SK-N-SH (cell line): ENCODE results near the gene SLC9A5. TPM values are rescaled to one million over a fixed set of nuclear protein-coding genes. Genes with fewer than 3 reads are reported as not detected.

ENCODE experiments used
- CHD2 ChIP-seq: fragments of 150-350 bp; IDR thresholded peaks from 2 replicates; pipeline ENCODE4 v1.6.1; 2018; ENCODE audit warnings: low read length; ENCODE audit not compliant: partially characterized antibody
- CTCF ChIP-seq: fragments of 200-600 bp; sonication (generic); IDR thresholded peaks from 2 replicates; pipeline ENCODE4 v1.6.1; 2017; ENCODE audit warnings: antibody characterized with exemption, mild to moderate bottlenecking, moderate library complexity
- EP300 ChIP-seq, 2 experiments: IDR thresholded peaks; 2 replicates each; pipeline versions ENCODE4 v1.4.0 to v1.6.1; 2012; ENCODE audit warnings: borderline replicate concordance in 1 of 2, low read depth in 1 of 2, low read length in 1 of 2
- GATA2 ChIP-seq: sonication (generic); formaldehyde crosslinking; IDR thresholded peaks from 2 replicates; pipeline ENCODE4 v1.5.0; 2020; ENCODE audit warnings: mild to moderate bottlenecking, missing genetic modification reagents
- MXI1 ChIP-seq: IDR thresholded peaks from 2 replicates; pipeline ENCODE4 v1.6.1; 2012; ENCODE audit warnings: mild to moderate bottlenecking, low read depth, low read length, improper control_type of control experiment
- NRF1 ChIP-seq: IDR thresholded peaks from 2 replicates; pipeline ENCODE4 v1.6.1; 2012; ENCODE audit warnings: low read depth, mild to moderate bottlenecking, low read length
- RAD21 ChIP-seq: IDR thresholded peaks from 2 replicates; pipeline ENCODE4 v1.6.1; 2012; ENCODE audit warnings: mild to moderate bottlenecking, low read length
- REST ChIP-seq: IDR thresholded peaks from 2 replicates; pipeline ENCODE4 v1.6.1; 2012; ENCODE audit warnings: mild to moderate bottlenecking, low read depth, low read length, moderate library complexity
- RFX5 ChIP-seq: IDR thresholded peaks from 2 replicates; pipeline ENCODE4 v1.6.1; 2012; ENCODE audit warnings: mild to moderate bottlenecking, improper control_type of control experiment, low read length
- RXRA ChIP-seq: IDR thresholded peaks from 2 replicates; pipeline ENCODE4 v1.4.0; 2012; ENCODE audit warnings: low read depth, mild to moderate bottlenecking, borderline replicate concordance
- TEAD4 ChIP-seq: IDR thresholded peaks from 2 replicates; pipeline ENCODE4 v1.4.0; 2012; ENCODE audit warnings: mild to moderate bottlenecking, borderline replicate concordance; ENCODE audit not compliant: insufficient read depth
- USF1 ChIP-seq: IDR thresholded peaks from 2 replicates; pipeline ENCODE4 v1.4.0; 2012; ENCODE audit warnings: low read depth, borderline replicate concordance
- ZBTB33 ChIP-seq: IDR thresholded peaks from 2 replicates; pipeline ENCODE4 v1.4.0; 2012; ENCODE audit warnings: low read depth, borderline replicate concordance
- polyA plus RNA-seq, 3 experiments: library from polyadenylated mRNA; depleted of rRNA; stranded (reverse); fragments of >200 nt; gene quantifications; 2 replicates each; pipeline ENCODE4 v1.2.3, GENCODE V29; 2012

Gene SLC9A5
- polyA plus RNA-seq, 1 of the 3 experiments (the other 2 are of a cell fraction), result 4.1 TPM

- TF ChIP-seq EP300 (IDR thresholded peaks at IDR 0.05; ENCODE audit: borderline replicate concordance in 1 of 2, low read depth in 1 of 2, low read length in 1 of 2) (no peak), CTCF (peak; percentile 48), USF1 (no peak), MXI1 (peak; percentile 88; the same call in 1 of the 2 replicates), RAD21 (no peak), TEAD4 (no peak), RFX5 (no peak), RXRA (no peak), NRF1 (peak; percentile 57), ZBTB33 (no peak; the same call in 1 of the 2 replicates), GATA2 (CRISPR knock-in tag) (no peak), REST (0 out of 2 replicates have a peak, but pooled peaks have one; percentile 47), CHD2 (peak; percentile 87)
Observed at GRCh38 chr16:67226804-67227566, 21.8 kb upstream of the SLC9A5 start, which contains the start of gene TMEM208 (continued).
